Endothelial cell (in vitro differentiated cells): ENCODE measurements around the gene CARMIL3. TPM values are rescaled to one million over a fixed set of nuclear protein-coding genes. Genes with fewer than 3 reads are reported as not detected.

Experiments
- DNase-seq: peaks from one replicate; pipeline ENCODE4 v3.0.0; 2021; ENCODE audit warnings: low spot score
- H3K27ac Mint-ChIP-seq: one replicate; pipeline ENCODE4 v1.8.0; 2021; ENCODE audit warnings: mixed read lengths, inconsistent platforms; ENCODE audit not compliant: unreplicated experiment
- H3K27me3 Mint-ChIP-seq: one replicate; pipeline ENCODE4 v1.8.0; 2021; ENCODE audit warnings: mild to moderate bottlenecking, moderate library complexity, mixed read lengths, inconsistent platforms; ENCODE audit not compliant: unreplicated experiment
- H3K36me3 Mint-ChIP-seq: one replicate; pipeline ENCODE4 v1.8.0; 2021; ENCODE audit warnings: mild to moderate bottlenecking, low read depth, mixed read lengths, inconsistent platforms; ENCODE audit not compliant: unreplicated experiment
- H3K4me1 Mint-ChIP-seq: one replicate; pipeline ENCODE4 v1.8.0; 2021; ENCODE audit warnings: mild to moderate bottlenecking, mixed read lengths, inconsistent platforms; ENCODE audit not compliant: unreplicated experiment
- H3K4me3 Mint-ChIP-seq: one replicate; pipeline ENCODE4 v1.8.0; 2021; ENCODE audit warnings: mild to moderate bottlenecking, mixed read lengths, inconsistent platforms; ENCODE audit not compliant: unreplicated experiment
- H3K9me3 Mint-ChIP-seq: one replicate; pipeline ENCODE4 v1.8.0; 2021; ENCODE audit warnings: mixed read lengths, inconsistent platforms; ENCODE audit not compliant: unreplicated experiment
- CTCF ChIP-seq: fragments of 200-600 bp; sonication (generic); IDR thresholded peaks from one replicate; pipeline ENCODE4 v1.5.0; 2021; ENCODE audit warnings: antibody characterized with exemption; ENCODE audit not compliant: unreplicated experiment
- total RNA-seq: library from RNA; stranded (reverse); fragmentation: NEBNext Ultra II Directional; extraction: Animal tissue kit (Norgen Biotek cat#: 25700); gene quantifications from one replicate; pipeline ENCODE4 v1.2.1, GENCODE V29; 2021; ENCODE audit not compliant: unreplicated experiment

CARMIL3 gene
- total RNA-seq, 1 donor from 2014 or later: 1.4 TPM

GRCh38 chr14:24114532-24115421 lies 63.0 kb downstream of the CARMIL3 start, which contains the start of the genes DCAF11 and NRL:
TSS of gene DCAF11 (plus strand) at chr14:24114777. CDS start at chr14:24115595, 818 bp downstream.
TSS of gene NRL (minus strand) at chr14:24114949. CDS start at chr14:24082848, 32,101 bp downstream.
- Mint-ChIP-seq H3K9me3 (no peaks in the 10 kb centered on the region), H3K27me3 (peaks cover 10% of the 10 kb centered on the region), H3K4me1 (peaks cover 20% of the 10 kb centered on the region), H3K36me3 (peaks cover 19% of the 10 kb centered on the region), H3K27ac (peak within 1 kb of the TSS; percentile 97), H3K4me3 (peak within 1 kb of the TSS; percentile 95)
- DNase-seq: peak; percentile 97
- TF ChIP-seq CTCF: no peak

GRCh38 chr14:24115422-24116127 lies 63.8 kb downstream of the CARMIL3 start:
- Mint-ChIP-seq H3K4me1 (peaks cover 20% of the 10 kb centered on the region), H3K27me3 (peaks cover 10% of the 10 kb centered on the region), H3K9me3 (no peaks in the 10 kb centered on the region), H3K36me3 (peaks cover 19% of the 10 kb centered on the region), H3K27ac (peak overlapping the region; percentile 97), H3K4me3 (peak overlapping the region; percentile 95)
- no peak for TF ChIP-seq CTCF
- peak; percentile 9 for DNase-seq

- no peak for DNase-seq
- no peaks in the 10 kb centered on the region for H3K9me3 Mint-ChIP-seq
- no peak for TF ChIP-seq CTCF
- peaks cover 20% of the 10 kb centered on the region for H3K4me1 Mint-ChIP-seq
- H3K27ac Mint-ChIP-seq: no peak overlapping the region
- H3K27me3 Mint-ChIP-seq: peaks cover 10% of the 10 kb centered on the region
- H3K36me3 Mint-ChIP-seq: peaks cover 21% of the 10 kb centered on the region
- H3K4me3 Mint-ChIP-seq: peak overlapping the region; percentile 95
Measured at GRCh38 chr14:24116128-24116814, 64.5 kb downstream of the CARMIL3 start.

GRCh38 chr14:24117179-24117578 lies 65.4 kb downstream of the CARMIL3 start:
- H3K27ac Mint-ChIP-seq: no peak overlapping the region
- peaks cover 27% of the 10 kb centered on the region for H3K36me3 Mint-ChIP-seq
- H3K4me3 Mint-ChIP-seq: no peak overlapping the region
- TF ChIP-seq CTCF: no peak
- H3K27me3 Mint-ChIP-seq: peaks cover 10% of the 10 kb centered on the region
- no peaks in the 10 kb centered on the region for H3K9me3 Mint-ChIP-seq
- DNase-seq: no peak
- peaks cover 20% of the 10 kb centered on the region for H3K4me1 Mint-ChIP-seq

Other genes with a start within 250 kb of the CARMIL3 start
- 18.9 TPM for gene DHRS4, start 98.2 kb upstream of the CARMIL3 start, total RNA-seq
- gene DHRS4L2, start 63.1 kb upstream of the CARMIL3 start, total RNA-seq: 19.2 TPM
- gene CPNE6, start 19.6 kb downstream of the CARMIL3 start, total RNA-seq: not detected
- 23.9 TPM for gene PCK2, start 42.3 kb downstream of the CARMIL3 start, total RNA-seq
- gene DCAF11, start 62.8 kb downstream of the CARMIL3 start, total RNA-seq: 38.2 TPM
- gene NRL, start 62.9 kb downstream of the CARMIL3 start, total RNA-seq: 1.2 TPM
- 0.59 TPM for gene FITM1, start 78.7 kb downstream of the CARMIL3 start, total RNA-seq
- gene PSME1, start 84.2 kb downstream of the CARMIL3 start, total RNA-seq: 43.6 TPM
- 16.7 TPM for gene EMC9, start 89.6 kb downstream of the CARMIL3 start, total RNA-seq
- 73.6 TPM for gene PSME2, start 94.6 kb downstream of the CARMIL3 start, total RNA-seq
- gene RNF31, start 95.5 kb downstream of the CARMIL3 start, total RNA-seq: 90.2 TPM
- gene IRF9, start 109.3 kb downstream of the CARMIL3 start, total RNA-seq: 25.7 TPM
- gene REC8, start 120.1 kb downstream of the CARMIL3 start, total RNA-seq: 31.8 TPM
- gene IPO4, start 136.8 kb downstream of the CARMIL3 start, total RNA-seq: 29.0 TPM
- gene TM9SF1, start 143.4 kb downstream of the CARMIL3 start, total RNA-seq: 41.8 TPM
- not detected for gene TSSK4, start 153.7 kb downstream of the CARMIL3 start, total RNA-seq
- gene CHMP4A, start 161.5 kb downstream of the CARMIL3 start, total RNA-seq: 34.3 TPM
- 17.4 TPM for gene MDP1, start 164.1 kb downstream of the CARMIL3 start, total RNA-seq
- gene NEDD8, start 180.4 kb downstream of the CARMIL3 start, total RNA-seq: 154 TPM
- 61.3 TPM for gene GMPR2, start 180.9 kb downstream of the CARMIL3 start, total RNA-seq
- gene TINF2, start 190.6 kb downstream of the CARMIL3 start, total RNA-seq: 25.4 TPM
- gene TGM1, start 211.2 kb downstream of the CARMIL3 start, total RNA-seq: 1.7 TPM
- gene RABGGTA, start 219.6 kb downstream of the CARMIL3 start, total RNA-seq: 17.7 TPM
- 17.7 TPM for gene DHRS1, start 247.8 kb downstream of the CARMIL3 start, total RNA-seq
- 27.2 TPM for gene NOP9, start 247.8 kb downstream of the CARMIL3 start, total RNA-seq